Keratinocyte (primary cell): ENCODE data around the gene TTC22.

Experiments used
- CTCF ChIP-seq, 3 experiments: IDR thresholded peaks in 1 of 3; conservative IDR thresholded peaks in 1 of 3; optimal IDR thresholded peaks in 1 of 3; 2 replicates in 2 of 3; 3 replicates in 1 of 3; pipeline versions ENCODE3 to v1.5.1; 2011; ENCODE audit warnings: low read length in 3 of 3, mild to moderate bottlenecking in 3 of 3, moderate library complexity in 2 of 3, control low read depth in 1 of 3, inconsistent platforms in 1 of 3; ENCODE audit not compliant: insufficient read depth in 2 of 3; ENCODE audit errors: extremely low read depth in 1 of 3
- EZH2 ChIP-seq: IDR thresholded peaks from one replicate; pipeline ENCODE4 v1.6.1; 2012; ENCODE audit warnings: inconsistent platforms, mild to moderate bottlenecking, low read length, moderate library complexity

GRCh38 chr1:54848134-54848948 is 47.2 kb upstream of the TTC22 start:
- TF ChIP-seq CTCF (optimal IDR thresholded peaks at IDR 0.05 in 1 of 3, IDR thresholded peaks at IDR 0.05 in 1 of 3, conservative IDR thresholded peaks at IDR 0.05 in 1 of 3; ENCODE audit: extremely low read depth in 1 of 3, insufficient read depth in 2 of 3, low read length in 3 of 3), result peak in 2 of 3 experiments; percentile 9 to 48
- TF ChIP-seq EZH2, result no peak
